ENCODE results near the gene CFAP99.
A peak's percentile ranks its signal among the peaks of the same experiment; 100 is the strongest.

Gene CFAP99

GRCh38 chr4:2468456-2469191 lies 49.9 kb downstream of the CFAP99 start, which contains the start of gene RNF4:
Gene RNF4, plus strand, starts transcription at chr4:2469106. Its CDS starts 21,388 bp downstream, at chr4:2490494.
- DNase-seq (ENCODE audit: low read depth), result peak; percentile 89

- DNase-seq (ENCODE audit: low read depth), result no peak
Observed at GRCh38 chr4:2469192-2469984, 50.6 kb downstream of the CFAP99 start.

- no peak for DNase-seq (ENCODE audit: low read depth)
Observed at GRCh38 chr4:2470791-2471190, 52.0 kb downstream of the CFAP99 start.

GRCh38 chr4:2472187-2472586 lies 53.4 kb downstream of the CFAP99 start:
- peak; percentile 20 for DNase-seq (ENCODE audit: low read depth)

GRCh38 chr4:2478229-2478628 lies 59.5 kb downstream of the CFAP99 start:
- peak; percentile 39 for DNase-seq (ENCODE audit: low read depth)

- no peak for DNase-seq (ENCODE audit: low read depth)
Observed at GRCh38 chr4:2480649-2481048, 61.9 kb downstream of the CFAP99 start.

- DNase-seq (ENCODE audit: low read depth), result no peak
Observed at GRCh38 chr4:2482192-2482591, 63.4 kb downstream of the CFAP99 start.

GRCh38 chr4:2482693-2483092 lies 63.9 kb downstream of the CFAP99 start:
- DNase-seq (ENCODE audit: low read depth), result peak; percentile 51

- no peak for DNase-seq (ENCODE audit: low read depth)
Observed at GRCh38 chr4:2483237-2483636, 64.5 kb downstream of the CFAP99 start.

GRCh38 chr4:2484185-2484584 lies 65.4 kb downstream of the CFAP99 start:
- no peak for DNase-seq (ENCODE audit: low read depth)

- no peak for DNase-seq (ENCODE audit: low read depth)
Observed at GRCh38 chr4:2484993-2485392, 66.2 kb downstream of the CFAP99 start.

- DNase-seq (ENCODE audit: low read depth), result no peak
Observed at GRCh38 chr4:2485956-2486355, 67.2 kb downstream of the CFAP99 start.

- no peak for DNase-seq (ENCODE audit: low read depth)
Observed at GRCh38 chr4:2486981-2487380, 68.2 kb downstream of the CFAP99 start.

- DNase-seq (ENCODE audit: low read depth), result no peak
Observed at GRCh38 chr4:2487632-2488031, 68.9 kb downstream of the CFAP99 start.

GRCh38 chr4:2489081-2489805 lies 70.5 kb downstream of the CFAP99 start:
- no peak for DNase-seq (ENCODE audit: low read depth)

GRCh38 chr4:2489841-2490552 lies 71.2 kb downstream of the CFAP99 start:
- peak; percentile 30 for DNase-seq (ENCODE audit: low read depth)

- DNase-seq (ENCODE audit: low read depth), result no peak
Observed at GRCh38 chr4:2492970-2493369, 74.2 kb downstream of the CFAP99 start.

- no peak for DNase-seq (ENCODE audit: low read depth)
Observed at GRCh38 chr4:2494992-2495391, 76.2 kb downstream of the CFAP99 start.

GRCh38 chr4:2497324-2497723 lies 78.6 kb downstream of the CFAP99 start:
- DNase-seq (ENCODE audit: low read depth), result no peak

- no peak for DNase-seq (ENCODE audit: low read depth)
Observed at GRCh38 chr4:2497931-2498330, 79.2 kb downstream of the CFAP99 start.

GRCh38 chr4:2500547-2500946 lies 81.8 kb downstream of the CFAP99 start:
- no peak for DNase-seq (ENCODE audit: low read depth)

GRCh38 chr4:2501034-2501594 lies 82.4 kb downstream of the CFAP99 start:
- DNase-seq (ENCODE audit: low read depth), result no peak

Measured in fibroblast of the conjunctiva (primary cell).